T follicular helper cell (primary cell): ENCODE data around the gene SCYL1.

Source experiments
- DNase-seq: peaks from one replicate; pipeline ENCODE4 v3.0.0-alpha.2; 2020; ENCODE audit warnings: low read depth

Gene SCYL1

DNA sequence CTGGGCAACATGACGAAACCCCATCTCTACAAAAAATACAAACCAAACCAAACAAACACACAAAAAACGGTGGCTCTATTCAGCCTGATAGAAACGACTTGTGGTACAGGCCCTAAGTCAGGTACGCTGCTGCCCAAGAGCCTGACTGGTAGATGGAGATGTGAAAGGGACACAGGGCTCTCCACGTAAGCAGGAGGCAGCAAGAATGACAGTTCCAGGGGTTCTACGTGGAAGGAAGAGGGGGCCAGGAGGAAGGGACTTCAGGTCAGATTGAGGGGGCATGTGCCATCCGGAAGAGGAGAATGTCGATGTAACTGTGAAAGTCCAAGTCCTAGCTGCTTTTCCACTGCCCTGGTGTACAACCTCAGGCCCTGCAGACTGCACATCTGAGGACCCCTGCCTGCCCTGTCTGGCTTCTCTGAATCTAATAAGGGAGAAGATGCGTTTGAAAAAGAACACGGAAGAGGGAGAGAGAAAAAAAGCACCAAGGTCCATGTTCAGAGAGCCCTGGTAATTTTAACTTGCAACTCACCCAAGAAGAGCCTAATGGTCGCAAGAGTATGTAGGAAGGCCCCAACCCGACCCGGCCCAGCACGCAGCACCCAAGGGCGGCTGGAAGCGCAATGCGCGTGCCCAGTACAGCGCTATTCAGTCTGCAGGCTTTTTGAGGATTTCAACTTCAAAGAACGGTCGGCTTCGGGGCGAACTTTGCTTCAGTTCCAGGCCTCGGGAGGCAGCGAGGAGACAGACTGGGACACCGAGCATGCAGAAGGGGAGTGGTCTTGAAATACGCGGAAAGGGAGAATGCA, 44.5 kb downstream of the SCYL1 start:
- peak; percentile 59 for DNase-seq

- peak; percentile 97 for DNase-seq
Measured at GRCh38 chr11:65569973-65570918, 45.4 kb downstream of the SCYL1 start, which contains the start of gene ZNRD2. Gene ZNRD2 (plus strand): TSS chr11:65570477. CDS start chr11:65570492, 15 bp downstream.

DNA sequence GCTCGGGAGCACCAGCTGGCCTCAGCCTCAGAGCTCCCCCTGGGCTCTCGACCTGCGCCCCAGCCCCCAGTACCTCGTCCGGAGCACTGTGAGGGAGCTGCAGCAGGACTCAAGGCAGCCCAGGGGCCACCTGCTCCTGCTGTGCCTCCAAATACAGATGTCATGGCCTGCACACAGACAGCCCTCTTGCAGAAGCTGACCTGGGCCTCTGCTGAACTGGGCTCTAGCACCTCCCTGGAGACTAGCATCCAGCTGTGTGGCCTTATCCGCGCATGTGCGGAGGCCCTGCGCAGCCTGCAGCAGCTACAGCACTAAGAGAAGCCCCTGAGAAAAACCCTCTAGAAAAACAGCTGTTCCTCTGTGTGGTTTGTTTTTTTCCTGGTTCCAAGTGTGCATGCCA, 46.5 kb downstream of the SCYL1 start:
- DNase-seq = no peak

DNA sequence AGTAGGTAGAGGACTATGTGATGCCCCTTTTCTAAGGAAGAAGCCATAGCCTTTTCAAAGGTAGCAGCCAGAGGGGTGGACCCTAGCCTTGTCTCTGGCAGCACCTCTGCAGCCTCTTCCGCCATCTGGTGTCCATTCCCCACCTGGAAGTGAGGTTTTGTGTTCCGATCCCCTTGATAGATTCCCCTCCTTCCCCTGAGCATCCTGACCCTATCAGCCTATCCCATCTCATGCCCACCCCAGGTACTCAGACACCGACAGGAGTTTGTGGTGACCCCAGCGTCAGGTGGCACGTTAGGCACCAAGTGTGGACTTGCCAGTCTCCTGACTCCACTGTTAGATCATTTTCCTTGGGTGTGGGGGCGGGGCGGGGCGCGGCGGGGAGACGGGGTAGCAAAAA, 47.1 kb downstream of the SCYL1 start:
- no peak for DNase-seq

DNA sequence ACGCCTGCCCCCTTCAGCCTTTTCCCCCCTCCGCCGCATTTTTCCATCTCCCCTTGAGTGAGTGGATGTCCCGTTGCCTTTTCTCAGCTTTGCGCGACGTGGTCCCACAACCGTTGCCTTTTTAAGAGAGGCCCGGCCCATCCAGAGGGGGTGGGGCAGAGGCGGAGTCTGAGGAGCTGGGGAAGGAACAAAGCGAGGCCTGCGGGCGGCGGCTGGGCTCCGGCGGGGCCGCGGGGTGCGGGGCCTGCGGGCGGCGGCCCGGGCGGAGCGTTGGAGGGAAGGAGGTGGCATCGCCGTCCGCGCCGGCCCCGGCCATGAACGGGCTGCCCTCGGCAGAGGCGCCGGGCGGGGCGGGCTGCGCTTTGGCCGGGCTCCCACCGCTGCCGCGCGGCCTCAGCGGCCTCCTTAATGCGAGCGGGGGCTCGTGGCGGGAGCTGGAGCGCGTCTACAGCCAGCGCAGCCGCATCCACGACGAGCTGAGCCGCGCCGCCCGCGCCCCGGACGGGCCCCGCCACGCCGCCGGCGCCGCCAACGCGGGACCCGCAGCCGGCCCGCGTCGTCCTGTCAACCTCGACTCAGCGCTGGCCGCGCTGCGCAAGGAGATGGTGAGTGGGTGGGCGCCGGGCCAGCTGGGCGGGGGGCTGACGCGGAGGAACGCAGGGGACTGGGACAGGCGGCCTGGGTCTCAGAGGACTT, 47.6 kb downstream of the SCYL1 start, which contains the start of gene FAM89B:
Gene FAM89B, plus strand, starts transcription at position 183 of the 696 bp plus-strand sequence. Its CDS starts 132 bp downstream, at position 315.
- peak; percentile 82 for DNase-seq

DNA sequence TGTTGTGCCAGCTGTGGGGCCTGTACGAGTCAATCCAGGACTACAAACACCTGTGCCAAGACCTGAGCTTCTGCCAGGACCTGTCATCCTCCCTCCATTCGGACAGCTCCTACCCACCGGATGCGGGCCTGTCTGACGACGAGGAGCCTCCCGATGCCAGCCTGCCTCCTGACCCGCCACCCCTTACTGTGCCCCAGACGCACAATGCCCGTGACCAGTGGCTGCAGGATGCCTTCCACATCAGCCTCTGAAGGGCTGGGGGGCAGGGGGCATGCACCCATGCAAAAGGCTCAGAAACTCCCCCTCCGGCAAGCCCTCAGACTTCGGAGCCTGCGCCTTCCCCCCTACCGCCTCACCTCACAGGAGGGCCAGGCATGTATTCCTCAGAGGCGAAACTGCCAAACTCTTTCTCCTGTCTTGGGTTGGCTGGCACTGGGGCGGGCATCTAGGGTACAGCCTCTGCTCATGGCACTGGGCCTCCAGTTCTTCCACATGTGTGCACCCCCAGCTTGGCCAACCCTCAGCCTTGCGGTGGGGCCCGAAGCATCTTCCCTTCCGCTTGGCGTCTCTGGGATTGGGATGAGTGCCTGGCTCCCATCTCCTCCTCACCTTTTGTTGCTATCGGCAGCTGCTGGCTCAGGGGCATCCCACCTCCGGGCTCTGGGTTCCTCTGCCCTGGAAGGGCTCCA, 48.7 kb downstream of the SCYL1 start:
- no peak for DNase-seq

DNA sequence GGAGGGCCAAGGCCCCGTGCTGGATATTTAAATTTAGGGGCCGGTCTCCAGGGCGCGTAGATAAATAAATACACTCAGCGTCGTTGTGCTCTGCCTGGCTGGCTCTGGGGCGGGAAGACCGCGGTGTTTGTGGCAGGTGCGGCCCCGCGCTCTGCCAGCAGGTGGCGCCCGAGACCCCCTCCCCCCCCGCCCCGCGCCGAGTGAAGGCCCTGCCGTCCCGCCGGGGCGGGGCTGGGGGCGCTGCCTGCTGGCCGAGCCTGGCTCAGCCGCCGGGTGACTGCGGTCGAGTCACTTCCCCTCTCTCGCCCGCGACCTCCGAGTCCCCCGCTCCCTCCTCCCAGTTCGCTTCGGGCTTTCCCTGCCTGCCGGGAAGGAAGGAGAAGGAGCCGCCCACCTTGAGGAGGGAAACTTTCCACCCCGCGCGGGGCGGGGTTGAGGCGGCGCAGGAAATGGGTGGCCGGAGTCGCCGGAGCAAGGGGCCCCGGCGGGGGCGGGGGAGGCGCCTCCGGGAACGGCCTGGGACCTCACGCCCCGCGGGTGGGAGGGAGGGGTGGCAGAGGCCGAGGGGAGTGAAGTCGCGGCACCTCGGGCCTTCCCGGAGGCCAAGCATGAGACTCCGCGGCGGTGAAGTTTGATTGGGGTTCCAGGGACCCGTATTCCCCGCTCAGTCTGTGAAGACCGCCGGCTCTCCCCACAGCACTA, 49.4 kb downstream of the SCYL1 start:
- peak; percentile 70 for DNase-seq

DNA sequence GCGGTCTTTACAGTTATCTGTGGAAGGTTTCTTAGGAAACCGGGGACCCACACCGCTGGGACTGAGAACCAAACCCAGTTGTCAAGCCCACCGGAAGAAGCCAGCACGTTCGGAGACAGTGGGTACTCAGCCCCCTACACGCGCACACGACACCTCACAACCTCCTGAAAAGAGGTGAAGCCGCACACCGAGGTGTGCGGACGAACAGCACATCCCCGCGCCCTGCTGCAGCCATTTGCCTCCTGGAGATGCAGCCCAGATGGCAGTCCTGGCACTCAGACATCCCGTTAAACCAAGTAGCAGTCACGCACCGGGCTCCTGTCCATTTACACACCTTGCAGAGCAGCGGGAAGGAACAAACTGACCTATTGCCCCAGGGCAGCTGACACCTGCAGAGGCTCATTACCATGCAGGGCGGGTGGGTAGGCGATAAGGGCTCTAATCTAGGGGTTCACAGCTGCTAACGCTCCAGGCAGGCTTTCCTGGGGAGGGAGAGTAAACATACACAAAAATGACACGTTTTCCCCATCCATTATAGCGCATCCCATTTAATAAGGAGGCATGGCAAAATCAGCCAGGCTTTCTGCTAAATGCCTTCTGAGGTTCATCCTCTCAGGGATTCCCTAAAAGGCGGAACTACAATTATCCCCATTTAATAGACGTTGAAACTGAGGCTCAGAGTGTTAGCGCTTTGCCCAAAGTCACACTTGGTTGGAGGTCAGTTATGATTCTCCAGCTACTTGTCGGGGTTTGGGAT, 50.1 kb downstream of the SCYL1 start:
- DNase-seq = no peak

DNA sequence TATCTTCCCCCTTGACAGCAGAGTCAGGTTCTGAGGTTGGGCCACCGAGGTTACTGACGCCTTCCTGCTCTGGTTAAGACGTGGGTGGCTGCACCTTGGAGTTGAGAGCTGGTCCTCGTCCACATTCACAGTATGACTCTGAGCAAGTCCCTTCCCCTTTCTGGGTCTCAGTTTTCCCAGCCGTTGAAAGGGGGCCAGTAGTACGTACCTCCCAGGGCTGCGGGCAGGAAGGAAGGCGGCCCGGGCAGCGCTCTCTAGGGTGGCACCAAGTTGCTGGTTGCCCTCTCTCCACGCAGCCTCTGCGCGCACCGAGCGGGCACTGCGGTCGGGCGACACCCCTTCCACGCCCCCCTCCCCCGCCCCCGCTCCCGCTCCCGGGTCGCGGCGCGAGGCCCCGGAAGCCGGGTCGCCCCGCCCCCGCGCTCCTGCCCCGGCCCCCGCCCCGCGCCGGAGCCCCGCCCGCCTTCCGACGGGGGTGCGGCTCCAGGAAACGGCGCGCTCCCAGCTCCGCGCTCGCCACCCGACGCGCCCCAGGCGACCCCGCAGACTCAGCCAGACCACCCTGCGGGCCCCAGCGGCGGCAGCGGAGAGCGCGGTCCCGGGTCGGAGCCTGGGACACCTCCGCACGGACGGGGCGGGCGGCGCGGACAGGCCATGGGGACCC, 50.8 kb downstream of the SCYL1 start, which contains the start of gene EHBP1L1:
Gene EHBP1L1, plus strand, starts transcription at position 486 of the 664 bp plus-strand sequence. CDS start 250 bp downstream, outside the sequence.
- DNase-seq = peak; percentile 75

DNA sequence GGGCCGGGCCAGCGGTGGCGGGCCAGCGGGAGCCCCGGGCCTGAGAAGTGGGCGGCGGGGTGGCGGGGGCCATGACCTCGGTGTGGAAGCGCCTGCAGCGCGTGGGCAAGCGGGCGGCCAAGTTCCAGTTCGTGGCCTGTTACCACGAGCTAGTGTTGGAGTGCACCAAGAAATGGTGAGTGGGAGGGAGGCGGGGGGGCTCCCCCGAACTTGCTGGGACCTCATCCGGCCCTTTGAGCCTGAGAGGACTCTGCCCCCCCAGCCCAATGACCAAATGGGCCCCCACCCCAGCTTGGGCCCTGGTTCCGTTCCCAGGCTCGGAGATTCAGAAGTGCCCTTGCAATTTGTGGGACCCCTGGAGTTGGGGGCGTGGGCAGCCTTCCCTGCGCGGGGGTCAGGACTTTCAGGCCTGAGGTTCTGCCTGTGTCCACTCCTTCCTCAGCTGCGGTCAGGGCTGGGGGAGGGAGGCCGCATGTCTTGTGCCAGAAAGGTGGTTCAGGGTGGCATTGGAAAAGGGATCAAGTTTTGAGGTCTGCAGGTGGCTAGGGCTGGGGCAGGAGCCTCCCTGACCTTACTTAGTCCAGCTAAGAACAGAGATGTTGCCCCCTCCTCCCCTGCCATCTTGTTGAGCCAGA, 51.5 kb downstream of the SCYL1 start:
- no peak for DNase-seq

- no peak for DNase-seq
Measured at GRCh38 chr11:65576867-65577755, 52.2 kb downstream of the SCYL1 start.

- no peak for DNase-seq
Measured at GRCh38 chr11:65577756-65578109, 52.9 kb downstream of the SCYL1 start.

DNA sequence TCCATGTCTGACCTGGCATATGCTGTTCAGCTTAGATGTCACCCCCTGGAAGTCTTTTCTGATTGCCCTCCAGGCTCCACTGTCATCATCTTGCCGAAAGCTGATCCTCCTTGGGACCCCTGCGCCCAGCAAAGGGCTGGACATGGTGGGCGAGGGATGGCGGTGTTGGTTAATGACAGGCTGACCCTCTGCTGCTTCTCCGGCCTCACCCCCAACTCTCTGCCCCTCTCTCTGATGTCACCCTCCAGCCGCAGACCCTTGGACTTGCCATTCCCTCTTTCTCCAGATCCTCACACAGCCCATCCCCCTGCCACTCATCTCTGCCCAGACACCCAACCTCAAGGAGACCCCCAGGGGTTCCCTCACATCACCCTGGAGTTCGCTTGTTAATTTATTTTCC, 53.3 kb downstream of the SCYL1 start:
- DNase-seq = no peak

DNA sequence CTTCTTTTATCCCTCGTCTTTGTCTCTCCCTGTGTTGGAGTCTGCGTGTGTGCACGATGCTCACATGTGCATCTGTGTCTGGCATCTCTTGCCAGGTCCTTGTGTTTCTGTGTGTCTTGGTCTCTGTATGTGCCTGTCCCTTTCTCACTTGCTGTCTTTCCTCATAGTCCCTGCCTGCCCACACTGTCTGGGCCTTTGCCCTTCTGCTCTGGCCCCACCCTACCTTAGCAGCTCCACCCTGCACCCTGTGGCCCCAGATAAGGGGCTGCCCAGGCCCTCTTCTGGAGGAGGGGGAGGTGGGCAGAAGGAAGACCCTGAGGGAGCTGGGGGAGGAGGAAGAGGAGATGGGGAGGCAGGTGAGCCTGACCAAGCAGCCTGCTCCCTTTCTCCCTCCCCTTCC, 53.8 kb downstream of the SCYL1 start:
- DNase-seq = no peak

- no peak for DNase-seq
Measured at GRCh38 chr11:65579291-65579690, 54.4 kb downstream of the SCYL1 start.

GRCh38 chr11:65580031-65580692, 55.3 kb downstream of the SCYL1 start:
- no peak for DNase-seq

- no peak for DNase-seq
Measured at GRCh38 chr11:65580756-65581155, 55.9 kb downstream of the SCYL1 start.
